Eye (tissue), 1 donor: ENCODE measurements around the gene TMEM238L.
"Not testable (repeated sequence)": the region's sequence is repeated elsewhere in the genome, so short reads cannot be mapped to it uniquely, and the experiment has no call there.

Source experiments
- DNase-seq: peaks from one replicate; pipeline ENCODE4 v3.0.0-alpha.2; 2015

TMEM238L gene, protein sequence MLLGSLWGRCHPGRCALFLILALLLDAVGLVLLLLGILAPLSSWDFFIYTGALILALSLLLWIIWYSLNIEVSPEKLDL

DNA sequence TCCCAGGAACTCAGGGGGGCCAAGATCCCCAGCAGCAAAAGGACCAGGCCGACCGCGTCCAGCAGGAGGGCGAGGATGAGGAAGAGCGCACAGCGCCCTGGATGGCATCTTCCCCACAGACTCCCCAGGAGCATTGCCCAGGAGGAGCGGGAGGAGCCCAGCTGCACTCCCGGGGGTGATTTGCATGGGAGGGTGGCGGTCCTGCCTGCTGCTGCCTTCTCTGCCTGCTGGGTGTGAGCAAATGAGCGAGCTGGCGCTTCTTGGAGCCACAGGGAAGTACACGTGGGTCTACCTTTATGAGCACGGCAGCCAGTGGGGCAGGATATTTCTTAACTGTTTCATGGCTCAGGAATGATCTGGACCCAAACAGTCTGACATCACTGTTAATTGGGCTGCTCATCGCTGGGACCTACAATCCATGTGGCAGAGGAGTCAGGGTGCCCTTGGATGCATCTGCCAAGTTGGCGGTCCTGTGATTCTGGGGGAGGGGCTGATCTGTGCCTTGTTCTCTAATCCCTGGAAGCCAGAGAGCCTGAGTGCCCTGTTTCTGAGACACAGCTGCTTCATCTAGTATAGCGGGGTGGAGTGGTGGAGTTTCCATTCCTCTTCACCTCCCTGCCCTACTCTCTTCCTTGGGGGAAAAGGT, at the start of gene TMEM238L:
TSS of gene TMEM238L (minus strand) at position 270 of the 646 bp plus-strand sequence. CDS start at position 134, 136 bp downstream.
- peak; percentile 15 for DNase-seq

DNA sequence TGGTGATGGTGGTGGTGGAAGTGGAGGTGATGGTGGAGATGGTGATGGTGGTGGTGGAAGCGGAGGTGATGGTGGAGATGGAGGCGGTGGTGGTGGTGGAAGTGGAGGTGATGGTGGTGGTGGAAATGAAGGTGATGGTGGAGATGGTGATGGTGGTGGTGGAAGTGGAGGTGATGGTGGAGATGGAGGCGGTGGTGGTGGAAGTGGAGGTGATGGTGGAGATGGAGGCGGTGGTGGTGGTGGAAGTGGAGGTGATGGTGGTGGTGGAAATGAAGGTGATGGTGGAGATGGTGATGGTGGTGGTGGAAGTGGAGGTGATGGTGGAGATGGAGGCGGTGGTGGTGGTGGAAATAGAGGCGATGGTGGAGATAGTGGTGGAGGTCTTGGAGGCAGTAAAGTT, 42.7 kb upstream of the TMEM238L start:
- not testable (repeated sequence) for DNase-seq

DNA sequence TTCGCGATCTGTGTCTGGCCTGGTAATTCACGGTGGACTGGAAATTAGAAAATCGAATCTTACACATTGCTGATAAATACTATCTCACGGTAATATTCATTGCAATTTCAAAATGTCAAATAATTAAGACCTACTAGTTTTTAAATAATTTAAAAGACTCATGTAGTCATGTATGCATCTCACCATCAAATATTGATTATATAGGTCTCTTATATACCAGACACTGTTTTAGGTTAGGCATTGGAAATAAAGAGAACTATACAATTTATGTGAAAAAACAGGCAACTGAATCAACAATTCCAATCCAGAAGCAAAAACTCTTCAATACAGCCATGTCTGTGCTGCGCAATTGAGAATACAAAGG, 41.5 kb upstream of the TMEM238L start:
- no peak for DNase-seq

DNA sequence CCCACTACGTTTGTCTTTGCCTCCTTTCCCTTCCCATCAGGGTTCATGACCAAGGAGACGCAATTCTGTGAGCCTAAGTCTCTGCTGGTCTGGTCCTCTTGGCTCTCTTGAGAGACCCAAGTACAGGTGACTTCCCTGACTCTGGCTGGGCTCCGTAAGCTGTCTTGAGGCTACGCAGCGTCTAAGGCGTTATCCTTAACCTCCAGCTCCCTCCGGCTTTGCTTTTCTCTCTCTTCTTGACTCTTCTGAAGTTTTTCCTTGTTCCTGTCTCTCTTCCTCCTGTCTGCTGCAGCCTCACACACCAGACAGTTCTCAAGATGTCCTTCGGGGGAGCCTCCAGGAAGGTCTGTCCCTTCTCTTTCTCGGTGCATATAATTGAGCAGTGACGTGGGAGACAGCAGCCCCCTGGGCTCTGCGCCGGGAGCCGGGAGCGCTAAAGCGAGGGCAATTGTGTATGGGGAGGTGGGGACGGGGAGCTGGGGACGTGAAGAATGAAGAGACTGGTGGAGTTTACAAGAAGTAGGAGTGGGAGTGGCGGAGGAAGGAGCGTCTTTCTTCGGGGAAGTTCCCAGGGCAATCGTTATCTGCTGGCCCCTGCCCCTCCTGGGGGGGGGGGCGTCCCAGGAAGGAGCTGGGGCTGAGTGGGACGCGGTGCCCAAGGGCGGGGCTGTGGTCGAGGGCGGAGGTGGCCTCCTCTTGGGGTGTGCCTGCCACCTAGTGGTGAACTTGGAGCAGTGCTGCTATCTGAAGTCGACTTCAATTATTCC, 40.9 kb upstream of the TMEM238L start:
- peak; percentile 90 for DNase-seq

DNA sequence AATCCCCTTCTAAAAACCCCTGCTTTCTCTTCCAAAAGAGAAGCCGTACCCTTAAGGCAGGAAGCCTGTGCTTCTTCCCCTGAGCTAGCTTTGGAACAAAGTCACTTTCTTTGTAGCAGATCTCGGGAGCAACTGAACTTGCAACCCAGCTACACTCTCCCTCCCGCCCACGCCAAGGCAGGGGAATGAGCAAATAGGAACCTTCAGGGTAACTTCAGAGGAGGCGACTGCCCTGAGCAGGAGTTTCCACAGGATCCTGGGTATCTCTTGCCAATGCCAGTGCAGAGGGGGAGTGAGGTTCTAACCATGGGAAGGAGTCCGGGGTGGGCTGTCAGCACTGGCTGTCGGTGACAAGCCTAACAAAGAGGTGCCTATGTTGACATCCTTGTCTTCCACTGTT, 39.9 kb upstream of the TMEM238L start:
- no peak for DNase-seq

DNA sequence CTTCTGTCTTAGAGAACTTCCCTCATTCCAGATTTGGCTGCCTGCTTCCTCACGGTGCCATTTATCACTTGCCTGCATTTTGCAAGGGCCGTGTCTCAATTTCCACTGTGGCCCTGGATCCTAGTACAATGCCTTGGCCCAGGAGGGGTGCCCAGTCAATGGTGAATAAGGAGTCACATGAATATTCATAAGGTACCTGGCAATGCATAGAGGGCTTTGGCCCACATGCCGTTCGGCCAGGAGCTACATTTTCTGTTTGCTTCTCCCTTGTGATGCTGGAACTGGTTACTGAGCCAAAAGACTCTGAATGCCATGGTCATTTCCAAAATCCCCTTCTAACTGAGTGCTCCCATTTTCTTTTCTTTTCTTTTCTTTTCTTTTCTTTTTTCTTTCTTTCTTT, 38.8 kb upstream of the TMEM238L start:
- DNase-seq, result no peak

DNA sequence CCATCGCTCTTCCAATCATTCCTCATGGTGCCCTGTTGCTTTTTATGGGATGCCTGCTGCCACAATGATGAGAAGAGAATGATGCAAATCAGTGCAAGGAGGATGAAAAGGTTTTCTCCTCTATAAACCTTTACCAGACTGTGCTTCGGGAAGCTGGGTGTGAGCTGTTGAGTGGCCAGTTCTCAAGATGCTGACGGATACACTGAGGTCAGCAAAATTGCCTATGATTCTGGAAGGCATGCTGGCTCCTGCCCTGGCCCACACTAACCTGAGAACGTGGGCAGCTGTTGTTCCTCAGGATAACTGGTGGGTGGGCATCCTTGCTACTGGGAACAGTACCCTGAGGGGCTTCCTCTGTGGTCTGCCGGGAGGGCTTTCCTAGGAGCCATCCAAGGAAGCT, 34.8 kb upstream of the TMEM238L start:
- DNase-seq, result no peak

DNA sequence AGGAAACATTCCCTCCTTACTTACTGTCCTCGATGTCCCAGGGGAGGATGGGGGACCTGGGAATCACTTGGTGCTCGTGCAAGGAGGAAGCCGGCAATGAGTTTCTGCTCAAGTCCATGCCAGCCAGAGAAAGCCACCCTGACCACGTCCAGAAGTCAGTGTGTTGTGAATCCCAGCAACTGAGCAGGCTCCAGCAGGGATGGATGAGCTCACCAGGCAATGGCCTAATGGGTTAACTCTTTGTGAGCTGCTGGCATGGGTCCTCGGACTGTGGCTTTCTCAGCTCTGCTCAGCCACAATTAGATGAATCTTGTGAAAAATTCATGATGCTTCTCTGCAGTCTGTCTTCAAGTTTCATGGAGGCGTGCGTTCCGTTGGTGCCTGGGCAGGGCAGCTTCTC, 34.0 kb upstream of the TMEM238L start, which contains the start of gene PIRT:
TSS of gene PIRT (minus strand) at position 167 of the 400 bp plus-strand sequence. CDS start 12,442 bp downstream, outside the sequence.
- DNase-seq, result peak; percentile 51

DNA sequence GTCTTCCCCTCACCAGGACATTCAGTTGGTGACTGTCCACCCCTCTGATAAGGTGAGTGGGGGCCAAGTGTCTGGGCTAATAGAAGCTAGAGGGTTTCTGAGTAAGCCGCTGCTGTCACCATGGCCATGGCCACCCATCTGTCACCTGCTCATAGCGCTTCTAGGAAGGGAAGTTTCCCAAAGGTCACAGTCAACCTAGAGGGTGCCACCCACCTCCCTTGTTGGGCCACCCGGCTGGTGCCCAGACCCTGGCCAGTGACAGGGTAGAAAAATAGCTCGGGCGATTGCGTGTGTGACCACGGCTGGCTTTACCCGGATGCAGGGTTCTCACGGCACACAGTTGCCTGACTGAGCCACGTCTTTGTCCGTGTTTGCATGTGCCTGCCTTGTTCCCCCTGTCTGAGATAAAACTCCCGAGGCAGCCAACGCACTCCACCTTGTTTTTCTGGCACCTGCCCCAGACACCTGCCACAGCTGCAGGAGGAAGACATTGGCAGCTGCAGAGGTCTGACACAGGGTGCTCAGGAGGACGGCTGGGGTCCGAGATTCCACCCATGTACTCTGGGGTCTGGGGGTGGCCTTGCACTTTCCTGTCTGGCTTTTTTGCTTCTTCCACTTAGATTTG, 33.2 kb upstream of the TMEM238L start:
- no peak for DNase-seq

DNA sequence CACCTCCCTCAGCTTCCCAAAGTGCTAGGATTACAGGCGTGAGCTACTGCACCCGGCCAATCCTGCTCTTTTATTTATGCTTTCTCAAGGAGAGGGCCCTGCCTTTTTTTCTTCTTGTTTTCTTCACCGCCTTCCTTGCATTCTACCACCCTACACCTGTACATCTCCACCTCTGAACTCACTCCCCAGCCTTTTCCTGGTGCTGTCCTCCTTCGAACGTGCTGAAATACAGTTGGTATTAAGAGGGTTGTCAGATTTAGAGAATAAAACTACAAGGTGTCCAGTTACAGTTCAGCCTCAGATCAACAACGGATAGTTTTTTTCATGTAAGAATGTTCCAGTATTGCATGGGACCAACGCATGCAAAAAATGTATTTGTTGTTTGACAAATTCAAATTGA, 32.2 kb upstream of the TMEM238L start:
- no peak for DNase-seq

DNA sequence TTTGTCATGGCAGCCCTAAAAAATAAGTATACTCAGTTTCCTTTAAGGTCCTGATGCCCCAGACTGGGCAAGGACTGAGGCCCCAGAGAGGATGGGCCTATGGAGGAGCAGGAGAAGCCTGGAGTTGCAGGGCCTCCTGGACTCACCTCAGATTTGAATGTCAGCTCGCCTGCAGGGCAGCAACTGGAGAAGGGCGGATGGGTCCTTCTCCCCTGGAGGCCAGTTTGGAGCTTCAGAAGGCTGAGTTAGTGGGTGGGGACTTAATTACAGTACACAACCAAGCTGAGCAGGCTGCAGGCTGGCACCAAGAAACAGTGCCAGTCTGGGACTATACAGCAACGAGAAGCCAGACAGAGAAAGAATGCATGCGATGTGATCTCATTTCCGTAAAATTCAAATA, 27.8 kb upstream of the TMEM238L start:
- DNase-seq, result no peak

DNA sequence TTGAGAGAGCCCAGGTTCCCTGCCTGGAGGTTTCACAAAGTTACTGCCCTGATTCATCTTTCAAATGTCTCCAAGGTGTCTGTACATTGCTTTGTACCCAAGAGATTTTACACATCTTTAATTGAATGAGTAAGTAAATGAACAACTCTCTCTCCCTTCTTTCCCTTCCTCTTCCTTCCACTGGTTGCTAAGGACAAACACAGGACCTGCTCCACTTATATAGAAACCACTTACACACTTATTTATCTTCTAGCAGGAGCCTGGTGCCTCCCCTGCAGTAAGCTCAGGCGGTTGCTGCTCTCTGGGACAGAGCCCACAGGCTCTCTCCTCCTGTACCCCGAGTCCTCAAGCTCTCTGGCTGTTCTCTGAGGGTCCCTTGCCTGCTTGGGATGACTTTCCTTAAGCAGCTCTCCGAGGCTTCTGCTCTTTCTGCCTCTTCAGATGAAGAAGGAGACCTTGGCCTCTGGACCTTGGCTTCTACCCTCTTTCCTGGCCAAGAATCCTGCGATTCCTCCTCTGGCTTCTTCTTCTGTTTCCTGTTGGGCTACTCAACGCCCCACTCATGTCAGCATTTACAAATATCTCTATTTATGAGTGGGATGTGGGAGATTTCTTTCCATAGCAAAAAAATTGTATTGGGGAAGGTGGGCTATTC, 24.1 kb upstream of the TMEM238L start:
- no peak for DNase-seq

DNA sequence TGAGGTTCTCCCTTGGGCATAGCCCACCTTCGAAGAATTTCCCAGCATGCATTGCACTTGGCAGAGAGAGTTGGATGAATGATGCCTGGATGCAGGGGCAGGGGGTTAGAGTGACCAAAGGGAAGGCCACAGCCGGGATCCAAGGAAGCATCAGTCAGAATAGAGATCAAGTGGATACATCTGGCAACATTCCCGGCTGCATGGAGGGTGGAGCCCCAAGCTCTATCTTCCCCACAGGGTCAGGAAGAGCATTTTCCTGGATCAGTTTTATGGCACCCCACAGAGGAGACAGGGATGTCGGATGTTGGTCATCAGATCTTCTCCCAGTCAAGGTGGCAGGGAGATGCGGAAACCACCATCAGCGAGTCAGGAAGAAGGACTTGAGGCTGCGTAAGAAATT, 21.0 kb upstream of the TMEM238L start:
- no peak for DNase-seq

DNA sequence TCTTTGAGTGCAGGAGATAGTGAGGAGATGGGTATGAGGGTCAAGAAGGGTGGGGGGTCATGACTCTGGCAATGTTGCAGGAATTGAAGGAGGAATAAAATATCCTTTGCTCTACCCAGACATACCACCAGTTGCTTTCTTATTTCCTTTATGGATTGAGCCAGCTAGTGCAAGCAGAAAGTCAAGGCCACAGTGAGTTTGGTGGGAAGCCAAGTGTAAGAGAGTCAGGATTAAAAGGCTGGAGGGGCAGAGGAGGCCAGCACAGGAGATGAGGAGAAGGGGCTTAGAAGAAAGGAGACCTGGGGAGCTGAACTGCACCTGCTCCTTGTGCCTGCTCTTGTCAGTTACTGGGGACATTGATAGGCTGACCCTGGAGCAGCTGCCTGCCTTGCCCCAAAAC, 17.9 kb upstream of the TMEM238L start:
- DNase-seq, result no peak

DNA sequence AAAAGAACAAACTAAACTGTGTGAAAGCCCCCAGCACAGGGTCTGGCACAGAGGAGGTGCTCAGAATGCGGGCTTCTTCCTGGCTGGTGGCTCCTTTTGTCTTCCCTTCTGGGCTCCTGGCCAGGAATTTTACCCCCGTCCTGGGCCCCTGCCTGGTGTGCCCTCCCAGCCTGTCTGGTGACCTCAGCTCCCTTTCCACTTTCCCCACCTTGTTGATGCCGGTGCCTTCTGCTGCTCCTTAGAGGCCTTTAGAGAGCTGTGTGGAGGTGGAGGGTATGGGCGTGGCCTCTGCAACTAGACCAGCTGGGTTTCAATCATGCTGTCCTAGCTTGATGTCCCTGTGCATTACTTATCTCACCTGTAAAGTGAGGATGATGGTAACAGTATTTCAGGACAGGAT, 17.2 kb upstream of the TMEM238L start:
- DNase-seq, result peak; percentile 34

DNA sequence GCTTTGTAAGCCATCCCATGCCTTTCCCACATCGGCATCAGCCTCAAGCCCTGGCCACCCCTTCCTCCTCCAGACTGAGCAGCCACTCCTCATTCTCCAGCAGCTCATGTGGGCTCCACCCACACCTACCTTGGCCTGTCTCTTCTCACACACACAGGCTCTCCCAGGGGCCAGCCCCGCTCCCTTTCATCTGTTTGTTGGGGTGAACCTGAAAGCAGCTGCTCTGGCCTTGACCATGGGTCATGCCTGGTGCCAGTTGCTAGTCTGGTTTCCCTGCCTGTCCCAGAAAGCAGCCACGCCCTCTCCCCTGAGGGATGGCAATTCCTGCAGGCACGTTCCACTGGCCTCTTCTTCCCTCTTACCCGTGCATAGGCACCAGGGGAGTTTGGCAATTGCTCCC, 11.4 kb upstream of the TMEM238L start:
- DNase-seq, result no peak

DNA sequence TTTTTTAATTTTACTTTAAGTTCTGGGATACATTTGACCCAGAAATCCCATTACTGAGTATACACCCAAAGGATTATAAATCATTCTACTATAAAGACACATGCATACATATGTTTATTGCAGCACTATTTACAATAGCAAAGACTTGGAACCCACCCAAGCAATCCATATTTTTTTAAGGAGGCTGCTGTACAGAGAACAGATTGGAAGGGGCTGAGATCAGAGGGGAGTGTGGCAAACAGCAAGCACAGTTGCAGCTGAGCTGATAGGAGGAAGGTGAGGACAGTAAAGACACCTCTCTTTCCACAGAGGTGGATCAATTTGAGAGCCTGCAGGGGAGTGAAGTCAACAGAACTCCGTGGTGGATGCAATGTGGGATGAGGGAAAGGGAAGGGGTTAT, 10.2 kb upstream of the TMEM238L start:
- DNase-seq, result no peak

DNA sequence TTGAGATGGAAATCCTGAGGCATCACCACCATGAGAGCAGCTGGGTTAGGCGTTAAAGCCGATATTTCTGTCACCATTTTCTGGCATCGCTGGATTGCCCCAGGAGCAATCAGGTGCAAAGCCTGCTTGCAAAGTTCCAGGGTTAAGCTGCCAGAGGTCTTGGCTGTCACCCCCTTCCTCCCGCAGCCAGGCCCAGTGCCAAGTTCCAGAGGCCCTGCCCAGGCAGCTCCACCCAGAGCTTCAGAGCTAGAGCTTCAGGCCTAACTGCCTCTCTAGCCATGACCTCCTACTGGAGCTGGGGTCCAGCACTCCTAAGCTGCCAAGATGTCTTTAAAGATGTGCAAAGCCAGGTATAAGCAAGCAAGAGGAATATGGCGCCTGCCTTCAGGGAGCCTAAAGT, 8.8 kb upstream of the TMEM238L start:
- DNase-seq, result no peak

DNA sequence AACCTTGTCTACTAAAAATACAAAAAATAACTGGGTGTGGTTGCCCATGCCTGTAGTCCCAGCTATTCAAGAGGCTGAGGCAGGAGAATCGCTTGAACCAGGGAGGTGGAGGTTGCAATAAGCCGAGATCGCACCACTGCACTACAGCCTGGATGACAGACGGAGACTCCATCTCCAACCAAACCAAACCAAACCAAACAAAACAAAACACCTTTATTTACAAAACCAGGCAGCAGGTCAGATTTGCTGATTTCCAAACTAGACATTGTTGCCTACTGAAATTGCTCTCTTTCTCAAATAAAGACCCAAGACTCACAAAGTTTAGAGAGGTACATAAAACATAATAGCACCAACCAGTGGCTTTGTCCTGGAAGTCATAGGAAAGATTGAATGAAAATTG, 5.7 kb upstream of the TMEM238L start:
- DNase-seq, result no peak

DNA sequence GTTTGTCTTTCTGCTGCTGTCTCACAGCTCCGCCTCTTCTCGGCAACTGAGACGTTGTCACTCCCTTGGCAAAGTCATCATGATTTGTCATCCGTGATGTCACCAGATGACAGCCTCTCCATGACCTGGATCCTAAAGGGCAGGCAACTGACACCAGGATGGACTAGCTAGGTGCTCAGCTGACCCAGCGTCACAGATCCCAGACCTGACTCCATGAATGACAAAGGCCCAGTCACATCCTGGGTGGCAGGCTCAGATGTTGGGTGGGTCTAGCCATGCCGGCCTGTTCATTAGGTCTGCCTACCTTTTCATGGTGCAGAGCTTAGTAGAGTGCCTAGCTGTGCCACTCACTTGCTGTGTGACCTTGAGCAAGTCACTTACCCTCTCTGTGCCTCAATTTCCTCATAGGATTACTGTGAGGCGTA, 3.8 kb upstream of the TMEM238L start:
- no peak for DNase-seq

DNA sequence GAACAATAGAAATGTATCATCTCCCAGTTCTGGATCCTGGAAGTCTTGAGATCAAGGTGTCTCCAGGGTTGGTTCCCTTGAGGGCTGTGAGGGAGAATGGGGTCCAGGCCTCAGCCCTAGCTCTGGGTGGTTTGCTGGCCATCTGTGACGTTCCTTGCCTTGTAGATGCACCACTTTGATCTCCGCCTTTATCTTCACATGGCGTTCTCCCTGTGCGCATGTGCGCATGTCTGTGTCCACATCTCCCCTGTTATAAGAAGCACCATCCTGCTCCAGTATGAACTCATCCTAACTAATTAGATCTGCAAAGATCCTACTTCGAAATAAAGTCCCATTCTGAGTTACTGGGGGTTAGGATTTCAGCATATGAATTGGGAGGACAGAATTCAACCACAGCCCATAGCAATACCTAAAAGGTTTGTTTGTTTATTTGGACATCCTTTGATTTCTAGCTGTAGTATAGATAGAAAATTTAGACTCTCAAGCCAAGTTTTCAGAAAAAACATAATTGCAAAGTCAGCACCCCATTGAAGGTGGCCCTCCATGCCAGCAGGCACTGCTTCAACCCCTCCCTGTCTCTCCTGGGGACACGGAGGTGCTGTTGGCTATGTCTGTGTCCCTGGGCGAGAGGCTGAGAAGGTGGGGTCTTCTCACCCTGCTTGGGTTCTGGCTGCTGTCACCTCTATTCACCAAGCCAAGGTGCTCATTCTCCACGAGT, 2.8 kb upstream of the TMEM238L start:
- DNase-seq, result no peak

DNA sequence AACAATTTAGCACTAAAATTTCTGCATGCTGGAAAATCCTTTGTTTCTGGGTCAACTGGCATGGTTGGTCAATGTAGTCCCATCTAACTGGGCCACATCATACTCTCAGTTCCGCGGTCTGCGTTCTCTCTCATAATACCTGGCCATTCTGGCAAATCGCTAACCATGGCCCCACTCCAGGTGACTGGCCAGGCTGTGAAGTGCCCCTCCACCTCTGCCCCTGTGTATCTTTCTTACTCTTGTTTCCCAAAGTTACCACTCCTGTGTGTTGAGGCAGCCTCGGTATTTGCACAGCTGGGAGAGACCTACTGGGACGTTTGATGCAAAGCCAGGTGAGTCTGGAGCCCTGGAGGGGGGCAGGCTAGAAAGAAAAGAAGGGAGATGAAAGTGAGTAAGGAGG, 2.0 kb upstream of the TMEM238L start:
- no peak for DNase-seq

DNA sequence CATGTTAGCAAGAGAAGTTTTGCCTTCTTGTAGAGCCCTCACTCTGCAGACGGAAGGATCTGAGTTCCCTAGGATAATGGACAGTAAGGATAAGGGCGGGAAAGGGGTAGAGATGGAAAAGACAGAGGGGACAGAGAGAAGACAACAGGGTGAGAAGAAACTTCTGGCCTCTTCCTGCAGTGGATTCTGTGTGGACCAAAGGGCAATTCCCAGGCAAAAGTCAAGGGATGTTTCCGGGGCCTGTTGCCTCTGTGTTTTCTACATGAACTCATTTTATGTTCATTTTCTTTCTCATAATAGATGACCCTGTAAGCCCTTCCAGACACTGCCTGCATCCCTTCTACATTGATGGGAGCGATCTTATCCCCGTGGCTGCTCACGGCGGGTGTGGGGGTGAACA, 647 bp upstream of the TMEM238L start:
- DNase-seq, result no peak
